RWPE2 (cell line): Measurements from ENCODE around the gene PIK3IP1.
"Not testable (repeated sequence)": the region's sequence is repeated elsewhere in the genome, so short reads cannot be mapped to it uniquely, and the experiment has no call there.

Experiments used
- ATAC-seq: fragments of 200-7000 bp; cut with Tn5 transposase; 3 replicates; pipeline ENCODE4 v1.9.1; 2021; ENCODE audit warnings: low read depth
- DNase-seq: peaks from one replicate; pipeline ENCODE4 v3.0.0-alpha.2; 2020; ENCODE audit warnings: low spot score
- H3K27ac ChIP-seq: fragments of 450-650 bp; 2 replicates; pipeline ENCODE4 v1.5.1; 2017; ENCODE audit warnings: mild to moderate bottlenecking; ENCODE audit not compliant: poor library complexity, severe bottlenecking
- H3K27me3 ChIP-seq: fragments of 250-450 bp; sonication (Bioruptor Pico); 2 replicates; pipeline ENCODE4 v1.5.1; 2021; ENCODE audit warnings: mild to moderate bottlenecking, moderate library complexity; ENCODE audit not compliant: insufficient read depth, poor library complexity, severe bottlenecking
- H3K36me3 ChIP-seq: fragments of 250-450 bp; sonication (Bioruptor Pico); 2 replicates; pipeline ENCODE4 v1.5.1; 2020; ENCODE audit warnings: low read depth, mild to moderate bottlenecking, moderate library complexity
- H3K4me1 ChIP-seq: fragments of 250-450 bp; sonication (Bioruptor Pico); 2 replicates; pipeline ENCODE4 v1.5.1; 2021; ENCODE audit warnings: mild to moderate bottlenecking, moderate library complexity; ENCODE audit not compliant: insufficient read depth, poor library complexity, severe bottlenecking
- H3K4me3 ChIP-seq: fragments of 250-450 bp; sonication (Bioruptor Pico); 2 replicates; pipeline ENCODE4 v1.5.1; 2021; ENCODE audit warnings: mild to moderate bottlenecking, moderate library complexity; ENCODE audit not compliant: severe bottlenecking
- H3K9me3 ChIP-seq: fragments of 250-450 bp; sonication (Bioruptor Pico); 2 replicates; pipeline ENCODE4 v1.5.1; 2021; ENCODE audit warnings: mild to moderate bottlenecking, moderate library complexity; ENCODE audit not compliant: severe bottlenecking
- TF ChIP-seq, protein P1 (sequence below): fragments of 450-650 bp; IDR thresholded peaks from one replicate; pipeline ENCODE4 v1.5.1; 2017; ENCODE audit warnings: mild to moderate bottlenecking, moderate library complexity; ENCODE audit not compliant: poor library complexity, severe bottlenecking

The PIK3IP1 gene

DNA sequence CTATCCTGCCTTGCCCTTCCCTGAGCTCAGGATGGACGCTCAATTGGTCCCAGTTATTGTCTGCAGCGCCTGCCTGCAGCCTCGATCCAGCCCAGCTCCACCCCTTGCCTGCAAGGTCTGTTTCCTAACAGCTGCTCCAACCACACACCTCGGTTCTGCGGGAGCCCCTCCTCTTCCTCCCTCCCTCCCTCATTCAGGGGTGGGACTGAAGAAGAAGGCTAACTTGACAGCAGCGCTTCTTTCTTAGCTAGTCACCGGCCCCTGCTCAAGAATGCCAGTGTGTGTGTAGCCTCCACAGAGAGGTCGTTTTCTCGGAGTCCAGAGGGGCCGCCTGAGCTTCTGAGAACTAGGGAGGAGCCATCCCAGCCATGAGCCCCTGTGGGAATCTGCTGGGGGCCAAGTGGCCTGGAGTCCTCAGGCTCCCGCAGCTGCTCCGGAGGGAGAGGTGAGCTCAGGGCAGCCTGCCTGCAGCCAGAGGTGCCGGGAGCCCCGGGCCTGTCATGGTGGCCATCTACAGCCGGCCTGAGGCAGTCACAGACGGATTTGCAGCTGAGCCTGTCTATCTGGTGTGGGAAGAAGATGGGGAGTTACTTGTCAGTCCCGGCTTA, 44.0 kb downstream of the PIK3IP1 start:
- TF ChIP-seq, protein P1, sequence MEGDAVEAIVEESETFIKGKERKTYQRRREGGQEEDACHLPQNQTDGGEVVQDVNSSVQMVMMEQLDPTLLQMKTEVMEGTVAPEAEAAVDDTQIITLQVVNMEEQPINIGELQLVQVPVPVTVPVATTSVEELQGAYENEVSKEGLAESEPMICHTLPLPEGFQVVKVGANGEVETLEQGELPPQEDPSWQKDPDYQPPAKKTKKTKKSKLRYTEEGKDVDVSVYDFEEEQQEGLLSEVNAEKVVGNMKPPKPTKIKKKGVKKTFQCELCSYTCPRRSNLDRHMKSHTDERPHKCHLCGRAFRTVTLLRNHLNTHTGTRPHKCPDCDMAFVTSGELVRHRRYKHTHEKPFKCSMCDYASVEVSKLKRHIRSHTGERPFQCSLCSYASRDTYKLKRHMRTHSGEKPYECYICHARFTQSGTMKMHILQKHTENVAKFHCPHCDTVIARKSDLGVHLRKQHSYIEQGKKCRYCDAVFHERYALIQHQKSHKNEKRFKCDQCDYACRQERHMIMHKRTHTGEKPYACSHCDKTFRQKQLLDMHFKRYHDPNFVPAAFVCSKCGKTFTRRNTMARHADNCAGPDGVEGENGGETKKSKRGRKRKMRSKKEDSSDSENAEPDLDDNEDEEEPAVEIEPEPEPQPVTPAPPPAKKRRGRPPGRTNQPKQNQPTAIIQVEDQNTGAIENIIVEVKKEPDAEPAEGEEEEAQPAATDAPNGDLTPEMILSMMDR = no peak
- DNase-seq (peak; percentile 87), ATAC-seq (peak; percentile 89)
- Histone ChIP-seq H3K9me3 (no peaks in the 10 kb centered on the region), H3K4me1 (peaks cover 45% of the 10 kb centered on the region), H3K36me3 (peaks cover 19% of the 10 kb centered on the region), H3K27ac (peak overlapping the region; percentile 95), H3K27me3 (no peaks in the 10 kb centered on the region), H3K4me3 (peak overlapping the region; percentile 47)

DNA sequence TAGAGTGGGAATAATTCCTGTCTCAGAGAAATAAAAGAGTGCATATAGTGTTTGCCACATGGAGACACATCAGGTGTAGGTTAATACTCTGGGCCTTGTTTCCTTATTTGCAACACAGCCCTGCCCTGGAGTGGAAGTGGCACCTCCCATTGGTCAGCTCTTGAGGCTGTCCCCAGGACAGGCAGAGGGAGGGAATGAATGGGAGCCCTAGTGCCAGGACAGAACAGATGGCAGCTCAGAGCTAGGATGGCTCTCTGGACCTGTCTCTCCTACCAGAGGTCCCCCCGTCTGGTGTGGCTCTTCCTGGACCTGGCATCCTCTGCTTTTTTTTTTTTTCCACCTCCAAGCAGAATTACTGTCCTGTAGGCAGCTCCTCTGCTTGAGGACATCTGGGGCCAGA, 44.6 kb downstream of the PIK3IP1 start:
- DNase-seq (no peak), ATAC-seq (no peak)
- Histone ChIP-seq H3K27ac (peak overlapping the region; percentile 95), H3K27me3 (no peaks in the 10 kb centered on the region), H3K36me3 (peaks cover 17% of the 10 kb centered on the region), H3K4me3 (no peak overlapping the region), H3K9me3 (no peaks in the 10 kb centered on the region), H3K4me1 (peaks cover 44% of the 10 kb centered on the region)
- TF ChIP-seq, protein P1 = no peak

DNA sequence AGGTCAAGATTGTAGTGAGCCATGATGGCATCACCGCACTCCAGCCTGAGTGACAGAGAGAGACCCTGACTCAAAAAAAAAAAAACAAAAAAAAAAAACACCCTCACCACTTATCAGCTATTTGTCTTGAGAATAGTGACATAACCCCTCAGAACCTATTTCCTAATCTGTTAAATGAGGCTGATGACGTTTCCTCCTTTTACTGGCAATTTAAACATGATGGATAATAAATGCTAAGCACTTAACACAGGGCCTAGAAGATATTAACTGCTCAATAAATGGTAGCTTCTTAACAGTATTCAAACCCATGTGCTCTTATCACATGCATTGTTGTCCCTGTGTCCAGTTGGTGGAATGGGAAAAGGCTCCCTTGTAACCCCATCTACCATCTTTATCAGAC, 45.6 kb downstream of the PIK3IP1 start:
- H3K4me3 ChIP-seq = no peak overlapping the region
- peaks cover 24% of the 10 kb centered on the region for H3K36me3 ChIP-seq
- TF ChIP-seq, protein P1 = no peak
- H3K27ac ChIP-seq = peak overlapping the region; percentile 95
- H3K4me1 ChIP-seq = peaks cover 45% of the 10 kb centered on the region
- DNase-seq (no peak), ATAC-seq (no peak)
- H3K9me3 ChIP-seq = no peaks in the 10 kb centered on the region
- H3K27me3 ChIP-seq = no peaks in the 10 kb centered on the region

DNA sequence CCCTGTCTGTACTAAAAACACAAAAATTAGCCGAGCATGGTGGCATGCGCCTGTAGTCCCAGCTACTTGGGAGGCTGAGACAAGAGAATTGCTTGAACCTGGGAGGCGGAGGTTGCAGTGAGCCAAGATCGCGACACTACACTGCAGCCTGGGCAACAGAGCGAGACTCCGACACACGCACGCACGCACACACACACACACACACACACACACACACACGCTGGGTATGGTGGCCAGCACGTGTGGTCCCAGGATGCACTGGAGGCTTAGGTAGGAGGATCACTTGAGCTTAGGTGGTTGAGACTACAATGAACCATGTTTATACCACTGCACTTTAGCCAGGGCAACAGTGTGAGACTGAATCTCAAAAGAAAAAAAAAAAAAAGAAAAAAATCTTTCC, 46.3 kb downstream of the PIK3IP1 start:
- Histone ChIP-seq H3K27ac (peak overlapping the region; percentile 95), H3K4me1 (peaks cover 42% of the 10 kb centered on the region), H3K36me3 (peaks cover 21% of the 10 kb centered on the region)
- not testable (repeated sequence) for H3K27me3 ChIP-seq, H3K9me3 ChIP-seq, H3K4me3 ChIP-seq, DNase-seq, ATAC-seq

GRCh38 chr22:31244943-31245451, 47.3 kb downstream of the PIK3IP1 start:
- H3K4me3 ChIP-seq = no peak overlapping the region
- TF ChIP-seq, protein P1 = no peak
- H3K27ac ChIP-seq = peak overlapping the region; percentile 95
- DNase-seq (no peak), ATAC-seq (no peak)
- peaks cover 18% of the 10 kb centered on the region for H3K36me3 ChIP-seq
- H3K4me1 ChIP-seq = peaks cover 32% of the 10 kb centered on the region
- no peaks in the 10 kb centered on the region for H3K27me3 ChIP-seq
- H3K9me3 ChIP-seq = no peaks in the 10 kb centered on the region
